Stimulated activated CD4-positive, alpha-beta T cell treated with anti-CD3 and anti-CD28 coated beads, Interleukin-2, amount 100 ng/mL, for 48 hours (primary cell): ENCODE results near the gene ATOX1.
"Not testable (repeated sequence)": the region's sequence is repeated elsewhere in the genome, so short reads cannot be mapped to it uniquely, and the experiment has no call there.

ENCODE experiments used
- DNase-seq, 2 donors: peaks; one replicate each; pipeline ENCODE4 v3.0.0-alpha.2; 2020

ATOX1 gene

GRCh38 chr5:151733358-151734063, 24.9 kb downstream of the ATOX1 start:
- DNase-seq, result no peak

- no peak for DNase-seq
These were observed 28.1 kb downstream of the ATOX1 start for GRCh38 chr5:151730381-151730780.

- not testable (repeated sequence) for DNase-seq
These were observed 28.8 kb downstream of the ATOX1 start for GRCh38 chr5:151729597-151729996.

GRCh38 chr5:151724360-151724759, 34.1 kb downstream of the ATOX1 start:
- no peak for DNase-seq

GRCh38 chr5:151722546-151722945, 35.9 kb downstream of the ATOX1 start:
- DNase-seq, result no peak

GRCh38 chr5:151721812-151722391, 36.5 kb downstream of the ATOX1 start:
- DNase-seq, result no peak

GRCh38 chr5:151721087-151721646, 37.3 kb downstream of the ATOX1 start:
- DNase-seq, result no peak

- no peak for DNase-seq
These were observed 38.2 kb downstream of the ATOX1 start for GRCh38 chr5:151720215-151720614.

GRCh38 chr5:151719228-151720000, 39.0 kb downstream of the ATOX1 start:
- DNase-seq, result peak; percentile 24

- no peak for DNase-seq
These were observed 39.8 kb downstream of the ATOX1 start for GRCh38 chr5:151718646-151719045.

GRCh38 chr5:151718153-151718552, 40.3 kb downstream of the ATOX1 start:
- DNase-seq, result no peak

- no peak for DNase-seq
These were observed 41.0 kb downstream of the ATOX1 start for GRCh38 chr5:151717416-151717815.

GRCh38 chr5:151709109-151709735, 49.2 kb downstream of the ATOX1 start:
- no peak for DNase-seq

- DNase-seq, result no peak
These were observed 50.3 kb downstream of the ATOX1 start for GRCh38 chr5:151708126-151708525.

- no peak for DNase-seq
These were observed 50.9 kb downstream of the ATOX1 start for GRCh38 chr5:151707567-151707966.

GRCh38 chr5:151706906-151707305, 51.5 kb downstream of the ATOX1 start:
- DNase-seq, result no peak

GRCh38 chr5:151703780-151704179, 54.7 kb downstream of the ATOX1 start:
- DNase-seq, result no peak

GRCh38 chr5:151703227-151703626, 55.2 kb downstream of the ATOX1 start:
- DNase-seq, result no peak

- DNase-seq, result no peak
These were observed 57.6 kb downstream of the ATOX1 start for GRCh38 chr5:151700820-151701219.

GRCh38 chr5:151700296-151700695, 58.1 kb downstream of the ATOX1 start:
- no peak for DNase-seq

- DNase-seq, result no peak
These were observed 59.1 kb downstream of the ATOX1 start for GRCh38 chr5:151699071-151699901.

GRCh38 chr5:151698081-151698480, 60.4 kb downstream of the ATOX1 start:
- not testable (repeated sequence) for DNase-seq
